Osteocyte (in vitro differentiated cells): ENCODE measurements around the gene B3GAT3. TPM values are rescaled to one million over a fixed set of nuclear protein-coding genes. Genes with fewer than 3 reads are reported as not detected.

Source experiments
- DNase-seq: peaks from one replicate; pipeline ENCODE4 v3.0.0; 2021; ENCODE audit warnings: mixed read lengths; ENCODE audit not compliant: unreplicated experiment; ENCODE audit errors: extremely low spot score
- H3K27ac Mint-ChIP-seq: one replicate; pipeline ENCODE4 v1.8.0; 2021; ENCODE audit warnings: mild to moderate bottlenecking, mixed read lengths; ENCODE audit not compliant: unreplicated experiment
- H3K27me3 Mint-ChIP-seq: one replicate; pipeline ENCODE4 v1.8.0; 2021; ENCODE audit warnings: mixed read lengths; ENCODE audit not compliant: unreplicated experiment
- H3K36me3 Mint-ChIP-seq: one replicate; pipeline ENCODE4 v1.8.0; 2021; ENCODE audit warnings: mixed read lengths; ENCODE audit not compliant: unreplicated experiment
- H3K4me1 Mint-ChIP-seq: one replicate; pipeline ENCODE4 v1.8.0; 2021; ENCODE audit warnings: mixed read lengths; ENCODE audit not compliant: unreplicated experiment
- H3K4me3 Mint-ChIP-seq: one replicate; pipeline ENCODE4 v1.8.0; 2021; ENCODE audit warnings: mild to moderate bottlenecking, moderate library complexity, mixed read lengths; ENCODE audit not compliant: unreplicated experiment
- H3K9me3 Mint-ChIP-seq: one replicate; pipeline ENCODE4 v1.8.0; 2021; ENCODE audit warnings: mixed read lengths; ENCODE audit not compliant: unreplicated experiment
- total RNA-seq: library from RNA; stranded (reverse); gene quantifications from 2 replicates; pipeline ENCODE4 v1.2.1, GENCODE V29; 2021
- TF ChIP-seq, protein P1 (sequence below): fragments of 200-600 bp; sonication (generic); IDR thresholded peaks from 2 replicates; pipeline ENCODE4 v1.5.0; 2021; ENCODE audit warnings: antibody characterized with exemption, mild to moderate bottlenecking, moderate library complexity

The B3GAT3 gene
- total RNA-seq, 1 donor from 2014 or later, result 35.8 TPM

DNA sequence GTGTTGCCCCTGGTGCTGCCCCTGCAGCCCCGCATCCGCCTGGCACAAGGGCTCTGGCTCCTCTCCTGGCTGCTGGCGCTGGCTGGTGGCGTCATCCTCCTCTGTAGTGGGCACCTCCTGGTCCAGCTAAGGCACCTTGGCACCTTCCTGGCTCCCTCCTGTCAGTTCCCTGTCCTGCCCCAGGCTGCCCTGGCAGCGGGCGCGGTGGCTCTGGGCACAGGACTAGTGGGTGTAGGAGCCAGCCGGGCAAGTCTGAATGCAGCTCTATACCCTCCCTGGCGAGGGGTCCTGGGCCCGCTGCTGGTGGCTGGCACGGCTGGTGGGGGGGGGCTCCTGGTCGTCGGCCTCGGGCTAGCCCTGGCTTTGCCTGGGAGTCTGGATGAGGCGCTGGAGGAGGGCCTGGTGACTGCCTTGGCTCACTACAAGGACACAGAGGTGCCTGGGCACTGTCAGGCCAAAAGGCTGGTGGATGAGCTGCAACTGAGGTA lies 8.5 kb downstream of the B3GAT3 start:
- H3K27ac Mint-ChIP-seq, result peak overlapping the region; percentile 68
- no peak for DNase-seq
- H3K27me3 Mint-ChIP-seq, result no peaks in the 10 kb centered on the region
- H3K4me3 Mint-ChIP-seq, result no peak overlapping the region
- H3K4me1 Mint-ChIP-seq, result peaks cover 19% of the 10 kb centered on the region
- H3K36me3 Mint-ChIP-seq, result peaks cover 2% of the 10 kb centered on the region
- TF ChIP-seq, protein P1, sequence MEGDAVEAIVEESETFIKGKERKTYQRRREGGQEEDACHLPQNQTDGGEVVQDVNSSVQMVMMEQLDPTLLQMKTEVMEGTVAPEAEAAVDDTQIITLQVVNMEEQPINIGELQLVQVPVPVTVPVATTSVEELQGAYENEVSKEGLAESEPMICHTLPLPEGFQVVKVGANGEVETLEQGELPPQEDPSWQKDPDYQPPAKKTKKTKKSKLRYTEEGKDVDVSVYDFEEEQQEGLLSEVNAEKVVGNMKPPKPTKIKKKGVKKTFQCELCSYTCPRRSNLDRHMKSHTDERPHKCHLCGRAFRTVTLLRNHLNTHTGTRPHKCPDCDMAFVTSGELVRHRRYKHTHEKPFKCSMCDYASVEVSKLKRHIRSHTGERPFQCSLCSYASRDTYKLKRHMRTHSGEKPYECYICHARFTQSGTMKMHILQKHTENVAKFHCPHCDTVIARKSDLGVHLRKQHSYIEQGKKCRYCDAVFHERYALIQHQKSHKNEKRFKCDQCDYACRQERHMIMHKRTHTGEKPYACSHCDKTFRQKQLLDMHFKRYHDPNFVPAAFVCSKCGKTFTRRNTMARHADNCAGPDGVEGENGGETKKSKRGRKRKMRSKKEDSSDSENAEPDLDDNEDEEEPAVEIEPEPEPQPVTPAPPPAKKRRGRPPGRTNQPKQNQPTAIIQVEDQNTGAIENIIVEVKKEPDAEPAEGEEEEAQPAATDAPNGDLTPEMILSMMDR, result no peak
- H3K9me3 Mint-ChIP-seq, result no peaks in the 10 kb centered on the region

DNA sequence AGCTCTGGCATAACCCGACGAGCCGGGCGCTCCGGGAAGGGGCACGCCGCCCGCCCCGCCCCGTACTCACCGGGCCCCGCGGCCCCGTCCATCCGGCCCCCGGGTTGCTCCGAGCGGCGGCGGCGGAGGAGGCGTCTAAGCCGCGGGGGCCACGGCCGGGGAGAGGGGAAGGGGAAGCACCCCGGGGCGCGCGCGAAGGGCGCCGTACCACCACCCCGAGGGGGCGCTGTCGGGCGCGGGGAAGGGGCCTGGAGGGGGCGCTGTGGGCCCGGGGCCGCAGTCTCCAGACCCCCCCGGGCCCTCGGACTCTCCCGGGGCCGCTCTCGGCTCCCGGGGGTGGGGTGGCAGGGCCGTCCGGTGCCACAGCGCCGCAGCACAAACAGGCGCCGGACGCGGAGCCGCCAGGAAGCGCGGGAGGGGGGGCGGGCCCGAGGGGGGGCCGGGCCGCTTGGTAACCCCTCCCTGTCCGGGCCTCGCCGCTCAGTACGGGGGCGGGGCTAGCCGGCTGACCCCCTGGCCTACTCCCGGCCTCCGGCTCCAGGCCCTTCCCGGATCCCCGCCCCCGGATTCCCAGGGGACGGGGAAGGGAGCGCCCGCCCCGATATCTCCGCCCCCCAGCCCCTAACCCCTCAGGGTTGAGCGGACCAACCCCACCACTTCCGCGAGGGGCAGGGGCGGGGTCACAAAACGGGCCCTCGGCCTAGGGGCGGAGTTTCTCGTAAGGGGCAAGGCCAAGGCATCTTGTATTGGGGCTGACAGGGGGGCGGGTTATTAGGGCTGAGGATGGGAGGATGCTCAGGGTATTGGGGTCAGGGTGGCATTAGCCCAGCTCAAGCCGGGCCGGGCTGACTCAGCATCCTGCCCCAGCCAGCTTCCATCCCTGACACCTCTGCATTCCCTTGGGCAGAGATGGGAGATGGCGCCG lies 9.2 kb downstream of the B3GAT3 start, which contains the start of the genes EML3 and ROM1:
EML3 (minus strand) TSS at position 410 of the 925 bp plus-strand sequence; CDS start at position 92, 318 bp downstream.
ROM1 (plus strand) TSS at position 892 of the 925 bp plus-strand sequence; CDS start at position 917, 25 bp downstream.
- Mint-ChIP-seq H3K27ac (peak within 1 kb of the TSS; percentile 97), H3K36me3 (peaks cover 5% of the 10 kb centered on the region), H3K27me3 (no peaks in the 10 kb centered on the region), H3K9me3 (no peaks in the 10 kb centered on the region), H3K4me1 (peaks cover 19% of the 10 kb centered on the region), H3K4me3 (peak within 1 kb of the TSS; percentile 93)
- TF ChIP-seq, protein P1, result no peak
- peak; percentile 94 for DNase-seq

DNA sequence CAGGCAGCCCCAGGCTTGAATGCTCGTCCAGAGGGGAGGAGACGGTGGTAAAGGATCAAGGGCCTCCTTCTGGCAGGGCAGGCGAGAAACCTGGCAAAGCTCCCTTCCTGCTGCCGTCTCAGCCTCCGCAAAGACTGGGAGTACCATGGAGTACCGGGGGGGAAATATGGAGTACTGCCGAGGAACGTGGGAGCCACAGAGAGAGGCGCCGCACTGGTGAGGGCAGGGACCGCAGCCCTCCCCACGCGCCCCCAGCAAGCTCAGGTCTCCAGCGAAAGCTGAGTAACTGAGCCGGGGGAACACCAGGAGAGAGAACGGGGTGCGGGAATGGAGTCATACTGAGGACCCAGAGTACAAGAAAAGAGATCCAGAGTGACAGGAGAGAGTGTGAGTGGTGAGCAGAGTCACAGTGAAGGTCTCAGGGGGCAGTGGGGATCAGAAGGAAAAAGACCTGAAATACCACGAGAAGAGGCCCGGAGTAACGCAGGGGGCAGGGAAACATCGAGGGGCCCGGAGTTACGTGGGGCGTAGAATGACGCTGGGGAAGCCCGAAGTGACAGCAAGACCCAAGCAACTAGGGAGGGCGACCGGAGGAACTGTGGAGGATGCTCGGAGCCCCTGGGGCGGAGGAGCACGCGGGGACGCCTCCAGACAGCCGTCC lies 10.0 kb downstream of the B3GAT3 start:
- Mint-ChIP-seq H3K4me1 (peaks cover 19% of the 10 kb centered on the region), H3K4me3 (peak overlapping the region; percentile 93), H3K27me3 (no peaks in the 10 kb centered on the region), H3K27ac (peak overlapping the region; percentile 97), H3K9me3 (no peaks in the 10 kb centered on the region), H3K36me3 (peaks cover 9% of the 10 kb centered on the region)
- TF ChIP-seq, protein P1, result no peak
- DNase-seq, result no peak

DNA sequence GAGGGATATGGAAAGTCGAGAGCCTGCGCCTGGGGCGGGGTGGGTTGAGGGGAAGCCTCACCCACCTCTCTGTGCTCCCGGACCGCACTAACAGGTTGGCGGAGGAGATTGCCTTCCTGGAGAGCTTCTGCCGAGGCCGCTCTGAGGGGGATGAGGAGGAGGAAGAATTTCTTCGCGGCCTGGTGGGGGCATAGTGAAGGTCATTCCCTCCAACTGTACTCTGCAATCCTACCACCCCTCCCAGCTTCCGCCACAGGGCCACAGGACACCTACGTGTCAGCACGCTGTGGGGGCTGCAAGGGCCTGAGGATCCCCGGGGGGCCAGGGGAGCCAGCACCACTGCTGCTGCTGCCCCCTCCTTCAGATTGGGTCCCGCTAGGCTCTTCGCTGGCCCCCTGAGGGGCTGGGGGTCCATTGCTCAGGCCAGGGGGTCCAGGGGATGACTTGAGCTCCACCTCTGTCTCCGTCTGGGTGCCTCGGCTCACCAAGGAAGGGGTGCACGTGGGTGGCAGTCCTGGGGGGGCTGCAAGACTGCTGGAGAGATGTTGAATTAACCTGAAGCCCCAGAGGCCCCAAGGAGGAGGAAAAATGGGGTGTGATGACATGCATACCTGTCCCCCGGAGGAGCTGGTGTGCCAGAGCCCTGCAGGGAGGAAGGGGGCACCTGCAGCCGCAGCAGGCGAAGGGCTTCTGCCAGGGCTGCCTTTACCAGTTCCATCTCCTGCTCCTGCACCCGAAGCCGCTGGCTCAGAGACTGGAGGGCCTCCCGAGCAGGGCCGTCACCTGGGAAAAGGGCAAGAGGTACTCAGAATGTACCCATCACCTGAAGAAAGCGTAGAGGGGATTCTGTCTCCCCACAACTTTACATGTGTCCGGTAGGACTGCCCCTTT lies 10.7 kb downstream of the B3GAT3 start:
- Mint-ChIP-seq H3K36me3 (peaks cover 10% of the 10 kb centered on the region), H3K4me3 (peak overlapping the region; percentile 93)
- TF ChIP-seq, protein P1, result no peak

More for the DNA sequence above, 10.7 kb downstream of the B3GAT3 start:
- no peak for DNase-seq
- peak overlapping the region; percentile 97 for H3K27ac Mint-ChIP-seq
- peaks cover 19% of the 10 kb centered on the region for H3K4me1 Mint-ChIP-seq
- H3K27me3 Mint-ChIP-seq, result no peaks in the 10 kb centered on the region
- H3K9me3 Mint-ChIP-seq, result no peaks in the 10 kb centered on the region
